K562 (cell line): Measurements from ENCODE around the gene TTC23L. TPM values are rescaled to one million over a fixed set of nuclear protein-coding genes. Genes with fewer than 3 reads are reported as not detected.

Experiments used
- ATF2 ChIP-seq: sonication (generic); formaldehyde crosslinking; IDR thresholded peaks from 2 replicates; pipeline ENCODE4 v1.8.1; 2022; ENCODE audit warnings: missing genetic modification reagents
- BRCA1 ChIP-seq, 2 experiments: fragments of 450-650 bp in 1 of 2; sonication (generic) in 1 of 2; formaldehyde crosslinking in 1 of 2; IDR thresholded peaks; 2 replicates each; pipeline versions ENCODE4 v1.5.0 to v1.6.1; 2017 to 2020; ENCODE audit warnings: mild to moderate bottlenecking in 1 of 2, missing genetic modification reagents in 1 of 2
- HSF4 ChIP-seq: fragments of 250-450 bp; sonication (Bioruptor Pico); IDR thresholded peaks from 2 replicates; pipeline ENCODE4 v2.1.2; 2022; ENCODE audit warnings: mild to moderate bottlenecking, moderate library complexity, borderline replicate concordance
- IRF9 ChIP-seq: fragments of 450-650 bp; IDR thresholded peaks from 2 replicates; pipeline ENCODE4 v1.6.1; 2016; ENCODE audit warnings: missing biosample characterization, missing genetic modification characterization
- SMARCA4 ChIP-seq: fragments of 450-650 bp; IDR thresholded peaks from 2 replicates; pipeline ENCODE4 v1.6.1; 2016
- SMARCE1 ChIP-seq: fragments of 450-650 bp; IDR thresholded peaks from 2 replicates; pipeline ENCODE4 v1.7.1; 2016; ENCODE audit warnings: mild to moderate bottlenecking
- U2AF1 ChIP-seq: fragments of 200-400 bp; formaldehyde crosslinking; optimal IDR thresholded peaks from 2 replicates; pipeline ENCODE3; 2017; ENCODE audit warnings: mild to moderate bottlenecking, low read depth, low read length, moderate library complexity
- USF1 ChIP-seq: sonication (generic); formaldehyde crosslinking; IDR thresholded peaks from 2 replicates; pipeline ENCODE4 v1.9.0; 2022; ENCODE audit warnings: mild to moderate bottlenecking, missing genetic modification reagents
- XRCC4 ChIP-seq: IDR thresholded peaks from one replicate; pipeline ENCODE4 v1.6.1; 2011; ENCODE audit not compliant: insufficient read depth, insufficient read length; ENCODE audit errors: extremely low read depth
- ZBTB34 ChIP-seq: fragments of 250-450 bp; sonication (Bioruptor Pico); IDR thresholded peaks from 2 replicates; pipeline ENCODE4 v1.8.0; 2021; ENCODE audit warnings: mild to moderate bottlenecking, moderate library complexity
- ZBTB40 ChIP-seq, 2 experiments: fragments of 450-650 bp in 1 of 2; sonication (generic) in 1 of 2; formaldehyde crosslinking in 1 of 2; IDR thresholded peaks; 2 replicates each; pipeline versions ENCODE4 v1.7.1 to v1.9.0; 2016 to 2022; ENCODE audit warnings: inconsistent platforms in 1 of 2, mild to moderate bottlenecking in 1 of 2, missing genetic modification reagents in 1 of 2
- ZNF212 ChIP-seq: fragments of 450-650 bp; formaldehyde crosslinking; IDR thresholded peaks from 2 replicates; pipeline ENCODE4 v1.4.0; 2020; ENCODE audit warnings: mild to moderate bottlenecking
- polyA plus RNA-seq, 8 experiments: library from polyadenylated mRNA; depleted of rRNA in 4 of 8; stranded (reverse) in 5 of 8; unstranded in 3 of 8; fragments of >200 nt; fragmentation: Nextera tagmentation in 2 of 8; fragmentation: Illumina TruSeq in 1 of 8; extraction: Ambion mirVana in 2 of 8; extraction: Trizol in 1 of 8; gene quantifications; 2 replicates each; pipeline versions ENCODE4 v1.2.1 to v1.2.3, GENCODE V29; 2011 to 2014; ENCODE audit warnings: inconsistent platforms in 1 of 8, missing spikeins in 1 of 8
- total RNA-seq, 7 experiments: library from RNA; depleted of rRNA in 6 of 7; stranded (reverse); fragments of >200 nt in 6 of 7; fragmentation: Illumina TruSeq in 2 of 7; extraction: Trizol in 2 of 7; gene quantifications; 2 replicates each; pipeline versions ENCODE4 v1.2.1 to v1.2.3, GENCODE V29; 2011 to 2021; ENCODE audit warnings: low replicate concordance in 1 of 7

Gene TTC23L
- total and polyA plus RNA-seq, 9 of the 15 experiments (the other 6 are each of a cell fraction or from before 2014, with no cell fraction given) = 0.03 to 0.32 (median 0.14) TPM; not detected in 2

GRCh38 chr5:34895641-34896419 lies 56.9 kb downstream of the TTC23L start (continued):
- TF ChIP-seq HSF4 (CRISPR knock-in tag) (no peak), USF1 (no peak), ZBTB40 (IDR thresholded peaks at IDR 0.05) (no peak), ZBTB40 (CRISPR knock-in tag; IDR thresholded peaks at IDR 0.05) (no peak), ZBTB34 (CRISPR knock-in tag) (no peak), IRF9 (tag) (no peak), U2AF1 (no peak), ZNF212 (CRISPR knock-in tag) (0 out of 2 replicates have a peak, but pooled peaks have one; percentile 29), ATF2 (CRISPR knock-in tag) (no peak), SMARCA4 (peak; percentile 54), SMARCE1 (peak; percentile 31; the same call in 1 of the 2 replicates), BRCA1 (IDR thresholded peaks at IDR 0.05) (no peak), BRCA1 (CRISPR knock-in tag; IDR thresholded peaks at IDR 0.05) (no peak), XRCC4 (no peak)
